Gastrocnemius medialis (tissue), 4 donors: Measurements from ENCODE around the gene MDH2.

Source experiments
- CTCF ChIP-seq, 5 experiments: fragments of 450-650 bp in 3 of 5; fragments of 200-600 bp in 2 of 5; sonication (generic) in 2 of 5; IDR thresholded peaks in 4 of 5; conservative IDR thresholded peaks in 1 of 5; 1 replicate in 4 of 5; 2 replicates in 1 of 5; pipeline ENCODE4 v1.5.1; 2016 to 2019; ENCODE audit warnings: antibody characterized with exemption in 5 of 5, mild to moderate bottlenecking in 3 of 5, moderate library complexity in 3 of 5
- POLR2A ChIP-seq, 2 donors: fragments of 450-650 bp; IDR thresholded peaks; one replicate each; pipeline ENCODE4 v1.6.1; 2017; ENCODE audit warnings: antibody characterized with exemption in 2 of 2, mild to moderate bottlenecking in 2 of 2, moderate library complexity in 2 of 2

- no peak for TF ChIP-seq CTCF (IDR thresholded peaks at IDR 0.05 in 4 of 5, conservative IDR thresholded peaks at IDR 0.05 in 1 of 5)
- TF ChIP-seq POLR2A (IDR thresholded peaks at IDR 0.05): no peak
These were observed 25.6 kb downstream of the MDH2 start for GRCh38 chr7:76073335-76073990.
